ENCODE results near the gene GCHFR. TPM values are rescaled to one million over a fixed set of nuclear protein-coding genes. Genes with fewer than 3 reads are reported as not detected.

Gene GCHFR
- total and polyA plus RNA-seq, 10 of the 15 experiments (the other 5 are each of a cell fraction or from before 2014, with no cell fraction given), result 10.5 to 94.0 (median 35.3) TPM

- TF ChIP-seq EGR1 (IDR thresholded peaks at IDR 0.05; ENCODE audit: borderline replicate concordance in 1 of 2, low read depth in 2 of 2, low read length in 2 of 2) (no peak), RAD51 (IDR thresholded peaks at IDR 0.05) (peak; percentile 43; the same call in 1 of the 2 replicates), YY1 (IDR thresholded peaks at IDR 0.05; ENCODE audit: low read depth, low read length) (peak; percentile 51; the same call in 1 of the 2 replicates), MTA2 (IDR thresholded peaks at IDR 0.05; ENCODE audit: low read depth) (peak; percentile 48)
Observed at GRCh38 chr15:40769274-40770146, 5.6 kb downstream of the GCHFR start, which contains the start of gene C15orf62 (continued).

GRCh38 chr15:40770147-40770721, 6.4 kb downstream of the GCHFR start:
- 88% methylated on average over 17 of the region's 17 CpGs for WGBS (ENCODE audit: insufficient coverage, insufficient replicate concordance, low lambda C conversion rate, missing lambda C conversion rate)
- peak overlapping the region; percentile 65 for H3K27ac ChIP-seq (ENCODE audit: control insufficient read depth, insufficient read depth)
- no peaks in the 10 kb centered on the region for H3K79me2 ChIP-seq (ENCODE audit: control insufficient read depth, insufficient read depth, low read length)
- H3K27me3 ChIP-seq (replicated peaks in 1 of 2; ENCODE audit: control insufficient read depth in 2 of 2, insufficient read depth in 2 of 2, low read length in 1 of 2), result no peaks in the 10 kb centered on the region
- peak overlapping the region; percentile 25 for H2AFZ ChIP-seq (ENCODE audit: control insufficient read depth, low read depth, low read length)
- H3K9me3 ChIP-seq (replicated peaks; ENCODE audit: control insufficient read depth, insufficient read depth, low read length), result no peaks in the 10 kb centered on the region
- peaks cover 32% of the 10 kb centered on the region for H3K4me1 ChIP-seq (ENCODE audit: control insufficient read depth, insufficient read depth, low read length)
- H3K36me3 ChIP-seq (ENCODE audit: control insufficient read depth in 2 of 2, insufficient read depth in 2 of 2, low read length in 1 of 2), result peaks cover 0 to 11% of the 10 kb centered on the region in 2 experiments; a peak in 2 of 4 replicates
- in situ Hi-C loops (cut with MboI), result no loop called here
- FAIRE-seq (no peak), ATAC-seq (no peak; the same call in 1 of the 3 replicates), DNase-seq (ENCODE audit: low read depth, low spot score) (no peak)
- no peak for TF ChIP-seq SIN3A (IDR thresholded peaks at IDR 0.05; ENCODE audit: low read depth, low read length)
- TF ChIP-seq E2F4 (IDR thresholded peaks at IDR 0.05; ENCODE audit: low read depth, low read length), result no peak
- TF ChIP-seq EGR1 (IDR thresholded peaks at IDR 0.05; ENCODE audit: borderline replicate concordance in 1 of 2, low read depth in 2 of 2, low read length in 2 of 2), result no peak
- TF ChIP-seq SMAD5 (IDR thresholded peaks at IDR 0.05; ENCODE audit: low read depth), result no peak
- 0 out of 2 replicates have a peak, but pooled peaks have one; percentile 64 for TF ChIP-seq TCF3 (IDR thresholded peaks at IDR 0.05; ENCODE audit: borderline replicate concordance, insufficient read depth, low read depth, low read length)
- no peak for TF ChIP-seq SREBF1 (IDR thresholded peaks at IDR 0.05; ENCODE audit: low read length)
- no peak for TF ChIP-seq EZH2 (IDR thresholded peaks at IDR 0.05; ENCODE audit: borderline replicate concordance, control insufficient read depth, low read depth, low read length)
- TF ChIP-seq BHLHE40 (IDR thresholded peaks at IDR 0.05; ENCODE audit: borderline replicate concordance in 1 of 2, low read depth in 2 of 2, low read length in 1 of 2), result no peak
- CTCF ChIA-PET, result interaction anchor here (1.0 to 3.1 kb wide), 12 partner anchors 9 to 102 kb away, joined by 3 to 17 read pairs (median 4); partner anchors contain the start of gene RAD51
- SMC1A ChIA-PET (ENCODE audit: uncharacterized antibody, unreplicated experiment), result interaction anchor here (0.6 to 1.3 kb wide), 8 partner anchors 14 to 91 kb away, joined by 3 to 5 read pairs (median 4); partner anchors contain the start of gene RAD51
- RAD21 ChIA-PET (ENCODE audit: unreplicated experiment), result interaction anchor here (0.7 to 3.3 kb wide), 4 partner anchors 12 to 102 kb away, joined by 4 to 11 read pairs (median 4); no protein-coding TSS in a partner anchor
- peak overlapping the region; percentile 52 for H3K4me2 ChIP-seq (ENCODE audit: control insufficient read depth, insufficient read depth)
- no peak overlapping the region for H3K4me3 ChIP-seq
- peak overlapping the region; percentile 15; the same call in 1 of the 2 replicates for H3K9ac ChIP-seq (ENCODE audit: control insufficient read depth, insufficient read depth, low read length)
- intact Hi-C loops (cut with micrococcal nuclease; ENCODE audit: unreplicated experiment), result no loop called here
- POLR2A ChIA-PET, result interaction anchor here (0.6 to 2.7 kb wide), 9 partner anchors 8 to 461 kb away, joined by 3 to 12 read pairs (median 3); partner anchors contain the start of gene RAD51
- BruUV-seq (replicated peaks), result no TSS peak
- no peaks in the 10 kb centered on the region for H4K20me1 ChIP-seq (ENCODE audit: control insufficient read depth, insufficient read depth)
